Activated naive CD8-positive, alpha-beta T cell treated with anti-CD3 and anti-CD28 coated beads for 36 hours (primary cell): ENCODE data around the gene CDKL5. TPM values are rescaled to one million over a fixed set of nuclear protein-coding genes. Genes with fewer than 3 reads are reported as not detected.
"Not testable (repeated sequence)": the region's sequence is repeated elsewhere in the genome, so short reads cannot be mapped to it uniquely, and the experiment has no call there.

Experiments
- DNase-seq: peaks from one replicate; pipeline ENCODE4 v3.0.0; 2021
- H3K27ac Mint-ChIP-seq: one replicate; pipeline ENCODE4 v1.8.0; 2022; ENCODE audit warnings: mild to moderate bottlenecking, moderate library complexity, mixed read lengths
- H3K27me3 Mint-ChIP-seq: one replicate; pipeline ENCODE4 v1.8.0; 2022; ENCODE audit warnings: mild to moderate bottlenecking, mixed read lengths
- H3K36me3 Mint-ChIP-seq: one replicate; pipeline ENCODE4 v1.8.0; 2021; ENCODE audit warnings: mild to moderate bottlenecking, mixed read lengths
- H3K4me1 Mint-ChIP-seq: one replicate; pipeline ENCODE4 v1.8.0; 2021; ENCODE audit warnings: mixed read lengths
- H3K4me3 Mint-ChIP-seq: one replicate; pipeline ENCODE4 v1.8.0; 2022; ENCODE audit warnings: mild to moderate bottlenecking, moderate library complexity, mixed read lengths
- H3K9me3 Mint-ChIP-seq: one replicate; pipeline ENCODE4 v1.8.0; 2022; ENCODE audit warnings: mixed read lengths
- total RNA-seq, 2 experiments: library from RNA; stranded (reverse); gene quantifications; one replicate each; pipeline ENCODE4 v1.2.3, GENCODE V29; 2021

The CDKL5 gene
- total RNA-seq, 2 experiments from 2014 or later, result 0.82 to 1.3 TPM

GRCh38 chrX:18578546-18578945 lies 153.1 kb downstream of the CDKL5 start:
- no peaks in the 10 kb centered on the region for H3K36me3 Mint-ChIP-seq
- no peak overlapping the region for H3K27ac Mint-ChIP-seq
- H3K4me3 Mint-ChIP-seq, result no peak overlapping the region
- H3K4me1 Mint-ChIP-seq, result no peaks in the 10 kb centered on the region
- DNase-seq, result no peak
- no peaks in the 10 kb centered on the region for H3K27me3 Mint-ChIP-seq
- no peaks in the 10 kb centered on the region for H3K9me3 Mint-ChIP-seq

- H3K4me3 Mint-ChIP-seq, result no peak overlapping the region
- H3K27me3 Mint-ChIP-seq, result no peaks in the 10 kb centered on the region
- DNase-seq, result no peak
- H3K36me3 Mint-ChIP-seq, result no peaks in the 10 kb centered on the region
- no peaks in the 10 kb centered on the region for H3K9me3 Mint-ChIP-seq
- no peak overlapping the region for H3K27ac Mint-ChIP-seq
- no peaks in the 10 kb centered on the region for H3K4me1 Mint-ChIP-seq
Measured at GRCh38 chrX:18579495-18579894, 154.1 kb downstream of the CDKL5 start.

DNA sequence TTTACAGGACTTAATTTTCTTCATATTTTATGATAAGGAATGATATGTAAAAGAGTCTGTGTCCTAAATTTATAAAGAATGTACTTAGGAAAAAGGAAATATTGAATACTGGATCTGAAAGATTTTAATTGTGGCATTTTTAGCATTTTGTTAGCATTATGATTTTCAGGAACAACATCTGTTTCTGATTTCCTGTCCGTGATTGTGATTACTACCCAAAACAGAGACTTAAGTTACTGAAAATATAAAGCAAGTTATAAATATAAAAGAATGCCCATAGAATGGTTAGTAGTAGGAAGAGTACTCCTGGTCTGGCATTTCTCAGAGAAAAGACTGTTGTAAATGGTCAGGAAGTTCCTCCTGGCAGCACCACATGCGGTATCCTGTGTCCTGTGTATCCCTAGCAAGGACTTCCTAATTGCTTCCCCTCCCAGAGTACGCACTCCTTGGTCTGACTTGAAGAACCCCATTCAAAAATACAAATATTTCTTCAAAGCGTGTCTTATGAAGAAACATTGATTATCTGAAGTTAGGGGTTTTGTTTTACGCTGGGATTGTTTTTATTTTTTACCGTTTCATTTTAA lies 157.6 kb downstream of the CDKL5 start:
- Mint-ChIP-seq H3K27ac (no peak overlapping the region), H3K4me1 (no peaks in the 10 kb centered on the region), H3K9me3 (no peaks in the 10 kb centered on the region), H3K4me3 (no peak overlapping the region), H3K36me3 (no peaks in the 10 kb centered on the region), H3K27me3 (no peaks in the 10 kb centered on the region)
- no peak for DNase-seq

GRCh38 chrX:18589292-18589691 lies 163.9 kb downstream of the CDKL5 start:
- not testable (repeated sequence) for H3K27me3 Mint-ChIP-seq, H3K4me1 Mint-ChIP-seq, H3K9me3 Mint-ChIP-seq, H3K4me3 Mint-ChIP-seq, H3K36me3 Mint-ChIP-seq, H3K27ac Mint-ChIP-seq, DNase-seq

DNA sequence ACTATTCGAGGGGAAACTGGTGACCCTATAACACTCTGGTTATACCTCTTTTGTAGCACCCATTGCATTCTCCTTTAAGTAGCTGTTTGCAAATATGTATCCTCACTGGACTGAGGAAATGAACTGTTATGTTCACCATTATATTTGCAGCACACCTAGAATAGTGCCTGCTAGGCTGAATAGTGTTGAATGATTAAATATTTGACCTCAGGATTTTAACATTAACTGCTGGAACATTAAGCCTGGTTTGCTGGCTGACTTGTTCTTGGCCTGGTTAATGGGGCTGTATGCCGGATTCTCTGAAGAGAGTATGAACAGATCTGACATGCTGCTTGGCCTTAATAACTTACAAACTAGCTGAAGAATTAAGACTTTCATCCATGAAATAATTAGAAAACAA lies 166.4 kb downstream of the CDKL5 start:
- peaks cover 2% of the 10 kb centered on the region for H3K36me3 Mint-ChIP-seq
- H3K27ac Mint-ChIP-seq, result no peak overlapping the region
- H3K4me3 Mint-ChIP-seq, result no peak overlapping the region
- no peaks in the 10 kb centered on the region for H3K4me1 Mint-ChIP-seq
- DNase-seq, result no peak
- no peaks in the 10 kb centered on the region for H3K9me3 Mint-ChIP-seq
- H3K27me3 Mint-ChIP-seq, result no peaks in the 10 kb centered on the region

DNA sequence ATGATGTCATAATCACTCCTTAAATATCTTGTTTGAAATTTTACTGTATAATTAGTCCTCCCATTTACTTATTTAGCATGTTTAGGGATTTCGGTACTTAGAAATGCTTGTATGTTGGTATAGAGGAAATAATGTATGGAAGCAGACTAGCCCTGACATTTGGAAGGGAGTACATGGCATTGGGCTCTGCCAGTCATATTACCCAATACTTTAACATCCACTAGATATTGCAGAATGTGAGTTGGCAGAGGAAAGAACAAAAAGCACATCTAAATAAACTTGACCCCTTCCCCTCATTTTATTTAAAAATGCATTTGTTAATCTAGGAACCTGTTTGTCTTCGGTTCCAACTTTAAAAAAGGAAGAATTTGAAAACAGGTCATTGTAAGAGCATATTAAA lies 168.7 kb downstream of the CDKL5 start:
- H3K36me3 Mint-ChIP-seq, result no peaks in the 10 kb centered on the region
- no peaks in the 10 kb centered on the region for H3K27me3 Mint-ChIP-seq
- H3K4me3 Mint-ChIP-seq, result no peak overlapping the region
- H3K4me1 Mint-ChIP-seq, result no peaks in the 10 kb centered on the region
- H3K9me3 Mint-ChIP-seq, result no peaks in the 10 kb centered on the region
- H3K27ac Mint-ChIP-seq, result no peak overlapping the region
- DNase-seq, result no peak

DNA sequence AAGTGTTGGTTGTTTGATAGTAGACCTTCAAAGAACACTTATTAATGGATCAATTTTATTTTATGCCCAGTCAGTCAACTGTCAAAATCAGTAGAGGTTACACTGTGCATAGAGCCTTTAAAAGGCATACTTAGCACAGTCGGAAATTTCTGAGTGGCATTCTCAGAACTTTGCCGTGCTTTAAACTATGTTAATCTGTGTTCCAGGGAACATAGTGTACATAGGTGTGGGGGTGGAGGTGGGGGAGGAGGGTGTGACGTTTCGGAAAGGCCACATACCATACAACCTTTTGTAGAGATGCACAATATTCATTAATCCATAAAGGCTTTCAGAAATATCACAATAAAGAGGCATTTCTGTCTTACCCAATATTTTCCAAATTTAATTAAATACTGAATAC lies 170.7 kb downstream of the CDKL5 start:
- Mint-ChIP-seq H3K4me1 (no peaks in the 10 kb centered on the region), H3K36me3 (no peaks in the 10 kb centered on the region), H3K9me3 (no peaks in the 10 kb centered on the region), H3K27me3 (no peaks in the 10 kb centered on the region), H3K27ac (no peak overlapping the region), H3K4me3 (no peak overlapping the region)
- DNase-seq, result no peak

DNA sequence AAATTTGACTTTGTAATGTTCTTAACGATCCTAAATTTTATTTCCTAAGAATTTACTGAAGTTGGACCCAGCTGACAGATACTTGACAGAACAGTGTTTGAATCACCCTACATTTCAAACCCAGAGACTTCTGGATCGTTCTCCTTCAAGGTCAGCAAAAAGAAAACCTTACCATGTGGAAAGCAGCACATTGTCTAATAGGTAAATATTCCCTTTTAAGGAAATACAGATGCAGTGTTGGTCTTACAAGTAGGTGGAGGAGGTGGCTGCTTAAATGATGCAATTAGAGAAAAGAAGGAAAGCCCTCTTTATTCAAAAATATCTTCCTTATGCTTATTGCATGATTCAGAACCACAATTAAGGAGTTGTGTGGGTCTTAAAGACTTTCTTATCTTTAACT lies 173.0 kb downstream of the CDKL5 start:
- no peaks in the 10 kb centered on the region for H3K36me3 Mint-ChIP-seq
- H3K27ac Mint-ChIP-seq, result no peak overlapping the region
- no peaks in the 10 kb centered on the region for H3K27me3 Mint-ChIP-seq
- H3K4me3 Mint-ChIP-seq, result no peak overlapping the region
- H3K4me1 Mint-ChIP-seq, result no peaks in the 10 kb centered on the region
- H3K9me3 Mint-ChIP-seq, result no peaks in the 10 kb centered on the region
- DNase-seq, result no peak

- no peak overlapping the region for H3K27ac Mint-ChIP-seq
- H3K36me3 Mint-ChIP-seq, result peaks cover 3% of the 10 kb centered on the region
- H3K27me3 Mint-ChIP-seq, result no peaks in the 10 kb centered on the region
- no peaks in the 10 kb centered on the region for H3K9me3 Mint-ChIP-seq
- H3K4me1 Mint-ChIP-seq, result no peaks in the 10 kb centered on the region
- no peak for DNase-seq
- H3K4me3 Mint-ChIP-seq, result no peak overlapping the region
Measured at GRCh38 chrX:18607966-18608365, 182.6 kb downstream of the CDKL5 start.

GRCh38 chrX:18613930-18614639 lies 188.7 kb downstream of the CDKL5 start:
- Mint-ChIP-seq H3K9me3 (no peaks in the 10 kb centered on the region), H3K4me3 (no peak overlapping the region), H3K36me3 (peaks cover 3% of the 10 kb centered on the region), H3K4me1 (no peaks in the 10 kb centered on the region), H3K27ac (no peak overlapping the region), H3K27me3 (no peaks in the 10 kb centered on the region)
- DNase-seq, result no peak

DNA sequence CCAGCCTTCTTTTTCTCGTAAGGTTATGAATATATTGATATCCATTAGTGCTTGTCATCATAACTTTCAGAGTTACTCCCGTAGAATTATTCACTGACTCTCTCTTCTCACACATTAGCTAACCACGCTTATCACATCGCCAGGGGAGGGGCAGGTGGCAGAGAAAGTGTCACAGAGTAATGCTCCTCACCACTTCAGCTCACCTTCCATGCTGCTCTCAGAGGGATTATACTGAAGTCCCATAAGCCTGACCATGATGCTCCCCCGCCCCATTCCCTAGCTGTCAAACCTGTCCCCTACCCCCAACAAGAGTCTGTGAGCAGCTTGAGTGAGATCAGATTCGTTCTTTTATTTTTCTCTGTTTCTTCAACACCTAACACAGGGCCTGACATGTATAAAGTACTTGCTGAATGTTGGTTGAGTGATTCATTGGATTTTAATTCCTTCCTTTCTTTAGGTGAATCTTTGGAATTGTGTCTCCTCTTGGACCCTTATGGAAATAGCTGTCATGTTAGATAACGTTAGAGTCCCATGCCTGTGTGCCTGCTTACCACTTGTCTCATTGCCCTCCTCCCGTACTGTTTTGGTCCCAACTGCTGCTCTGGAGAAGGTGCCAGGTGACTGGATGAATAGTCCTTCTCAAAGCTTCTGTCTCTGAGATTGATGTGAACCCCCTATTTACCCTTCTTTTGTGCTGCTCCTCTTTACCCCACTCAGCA lies 191.4 kb downstream of the CDKL5 start:
- Mint-ChIP-seq H3K27ac (no peak overlapping the region), H3K36me3 (no peaks in the 10 kb centered on the region), H3K4me3 (no peak overlapping the region)

GRCh38 chrX:18617407-18617750 lies 192.0 kb downstream of the CDKL5 start:
- no peaks in the 10 kb centered on the region for H3K9me3 Mint-ChIP-seq
- no peaks in the 10 kb centered on the region for H3K36me3 Mint-ChIP-seq
- no peak overlapping the region for H3K4me3 Mint-ChIP-seq
- H3K4me1 Mint-ChIP-seq, result no peaks in the 10 kb centered on the region
- no peaks in the 10 kb centered on the region for H3K27me3 Mint-ChIP-seq
- DNase-seq, result no peak
- no peak overlapping the region for H3K27ac Mint-ChIP-seq

More for the DNA sequence above, 191.4 kb downstream of the CDKL5 start:
- Mint-ChIP-seq H3K27me3 (no peaks in the 10 kb centered on the region), H3K9me3 (no peaks in the 10 kb centered on the region), H3K4me1 (no peaks in the 10 kb centered on the region)
- DNase-seq, result no peak

DNA sequence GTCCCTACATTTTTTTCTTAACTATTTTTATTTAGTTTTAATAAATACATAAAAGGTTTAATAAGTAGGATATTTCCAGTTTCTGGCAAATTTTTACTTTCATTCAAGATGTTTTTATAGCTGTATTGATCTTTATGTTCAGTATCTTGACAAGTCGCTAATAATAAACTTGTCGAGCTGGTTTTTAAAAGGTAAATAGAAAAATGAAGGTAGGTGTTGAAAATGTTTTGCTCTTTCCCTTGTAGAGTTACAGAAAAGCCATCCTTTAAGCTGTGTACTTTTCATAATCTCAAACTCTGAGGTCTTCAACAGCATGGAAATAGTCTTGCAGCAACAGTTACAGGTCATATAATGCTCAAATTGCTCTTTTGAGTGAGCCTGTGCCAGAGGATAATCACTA lies 193.9 kb downstream of the CDKL5 start:
- no peak for DNase-seq
- Mint-ChIP-seq H3K4me3 (no peak overlapping the region), H3K36me3 (no peaks in the 10 kb centered on the region), H3K27me3 (no peaks in the 10 kb centered on the region), H3K27ac (no peak overlapping the region), H3K9me3 (no peaks in the 10 kb centered on the region), H3K4me1 (no peaks in the 10 kb centered on the region)

DNA sequence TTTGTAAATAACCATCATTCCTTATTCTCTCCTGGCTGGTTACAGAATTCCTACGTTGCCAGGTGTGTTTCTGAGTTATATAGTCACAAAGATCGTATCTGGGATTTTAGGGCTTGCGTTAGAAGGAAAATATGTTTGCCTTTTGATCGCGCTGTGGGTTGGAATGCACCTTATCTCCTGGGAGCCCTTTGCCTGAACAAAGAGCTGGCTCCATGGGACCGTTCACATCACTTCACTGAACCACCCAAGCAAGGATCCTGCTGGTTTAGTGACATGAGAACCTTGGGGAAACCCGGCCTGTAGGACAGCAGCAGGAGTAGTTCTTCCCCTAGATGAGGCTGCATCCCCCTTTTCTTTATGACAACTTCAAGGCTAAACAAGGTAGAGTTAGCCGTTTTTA lies 194.9 kb downstream of the CDKL5 start:
- H3K4me1 Mint-ChIP-seq, result no peaks in the 10 kb centered on the region
- H3K9me3 Mint-ChIP-seq, result no peaks in the 10 kb centered on the region
- H3K27me3 Mint-ChIP-seq, result no peaks in the 10 kb centered on the region
- no peak overlapping the region for H3K27ac Mint-ChIP-seq
- no peak for DNase-seq
- H3K4me3 Mint-ChIP-seq, result no peak overlapping the region
- no peaks in the 10 kb centered on the region for H3K36me3 Mint-ChIP-seq

DNA sequence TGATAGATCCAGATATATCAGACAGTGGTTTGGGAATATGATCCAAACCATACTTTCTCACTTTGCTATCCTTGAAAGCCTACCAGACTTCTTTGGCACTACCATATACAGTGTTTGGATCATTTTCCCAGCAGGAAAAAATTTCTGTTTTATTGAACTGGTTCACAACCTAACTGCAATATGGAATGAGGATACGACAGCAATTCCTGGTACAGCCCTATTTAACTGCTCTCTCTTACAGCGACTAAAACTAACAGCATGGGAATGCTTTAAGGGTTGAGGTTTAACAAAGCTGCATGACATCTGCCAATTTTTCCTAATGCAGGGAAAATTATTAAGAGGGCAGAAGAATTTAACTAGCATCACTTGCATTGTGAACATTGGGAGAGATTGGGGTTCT lies 199.2 kb downstream of the CDKL5 start:
- Mint-ChIP-seq H3K27ac (no peak overlapping the region), H3K36me3 (peaks cover 2% of the 10 kb centered on the region), H3K9me3 (no peaks in the 10 kb centered on the region), H3K4me3 (no peak overlapping the region), H3K27me3 (no peaks in the 10 kb centered on the region), H3K4me1 (no peaks in the 10 kb centered on the region)
- DNase-seq, result no peak

DNA sequence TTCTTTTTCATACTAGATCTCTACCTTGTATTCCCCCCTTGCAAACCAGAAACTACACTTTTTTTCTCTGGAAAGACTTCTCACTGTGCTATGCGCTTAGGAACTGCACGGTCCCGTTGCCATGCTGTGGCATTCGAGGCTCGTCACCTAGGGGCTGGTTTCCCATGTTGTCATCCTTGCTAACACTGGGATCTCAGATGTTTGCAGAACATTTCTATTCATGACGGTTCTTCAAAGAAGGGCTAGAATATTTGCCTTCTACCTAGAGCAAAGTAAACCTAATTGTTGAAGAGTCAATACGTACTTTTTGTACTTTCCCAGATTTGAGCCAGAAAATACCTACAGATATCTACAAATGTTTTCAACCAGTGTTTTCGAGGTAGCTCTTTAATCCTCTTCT lies 205.5 kb downstream of the CDKL5 start:
- H3K9me3 Mint-ChIP-seq, result no peaks in the 10 kb centered on the region
- H3K4me1 Mint-ChIP-seq, result no peaks in the 10 kb centered on the region
- peaks cover 4% of the 10 kb centered on the region for H3K36me3 Mint-ChIP-seq
- no peak overlapping the region for H3K27ac Mint-ChIP-seq
- no peak overlapping the region for H3K4me3 Mint-ChIP-seq
- no peaks in the 10 kb centered on the region for H3K27me3 Mint-ChIP-seq
- no peak for DNase-seq
